Panc1 (cell line): ENCODE data around the gene TRMT61B. TPM values are rescaled to one million over a fixed set of nuclear protein-coding genes. Genes with fewer than 3 reads are reported as not detected.
A peak's percentile ranks its signal among the peaks of the same experiment; 100 is the strongest.

Experiments
- ATAC-seq: fragments of 200-7000 bp; cut with Tn5 transposase; 2 replicates; pipeline ENCODE4 v1.9.1; 2020; ENCODE audit warnings: mild to moderate bottlenecking, moderate library complexity
- BruUV-seq: library from RNA; stranded (reverse); fragments of 400-500 nt; replicated peaks from 2 replicates; lab custom pipeline; 2021; lab: Mats Ljungman, UMichigan
- CTCF ChIA-PET: fragments of 300-600 bp; sonication (Branson Sonifier 250); formaldehyde crosslinking; loops from one replicate; lab custom pipeline; 2022; ENCODE audit warnings: antibody characterized with exemption; lab: Charles Lee
- POLR2A ChIA-PET: fragments of 300-600 bp; sonication (Branson Sonifier 250); formaldehyde crosslinking; loops from one replicate; lab custom pipeline; 2022; ENCODE audit warnings: antibody characterized with exemption; lab: Charles Lee
- DNase-seq: peaks from one replicate; pipeline ENCODE4 v3.0.0-alpha.2; 2010; ENCODE audit warnings: low read depth, low spot score
- H3K27ac ChIP-seq: 2 replicates; pipeline ENCODE4 v1.5.1; 2011; ENCODE audit warnings: mild to moderate bottlenecking, low read length, inconsistent platforms
- H3K27me3 ChIP-seq: fragments of 200-500 bp; sonication (Bioruptor generic); 2 replicates; pipeline ENCODE4 v1.6.0; 2014; ENCODE audit warnings: low read length, inconsistent platforms; ENCODE audit not compliant: control insufficient read depth, insufficient read depth
- H3K36me3 ChIP-seq: fragments of 200-500 bp; sonication (Bioruptor generic); 2 replicates; pipeline ENCODE4 v1.5.1; 2014; ENCODE audit warnings: inconsistent platforms, mild to moderate bottlenecking, low read length, moderate library complexity; ENCODE audit not compliant: control insufficient read depth, insufficient read depth
- H3K4me1 ChIP-seq: 2 replicates; pipeline ENCODE4 v1.5.1; 2011; ENCODE audit warnings: inconsistent platforms, mild to moderate bottlenecking, low read length, moderate library complexity; ENCODE audit not compliant: control insufficient read depth, insufficient read depth
- H3K4me3 ChIP-seq, 2 experiments: 2 replicates each; pipeline ENCODE4 v1.5.1; 2011 to 2012; ENCODE audit warnings: low read depth in 2 of 2, low read length in 2 of 2, mild to moderate bottlenecking in 2 of 2, inconsistent platforms in 1 of 2, moderate library complexity in 1 of 2
- H3K9me3 ChIP-seq: fragments of 200-500 bp; sonication (Bioruptor generic); 2 replicates; pipeline ENCODE4 v1.5.1; 2014; ENCODE audit warnings: low read depth, mild to moderate bottlenecking, inconsistent platforms, low read length, moderate library complexity; ENCODE audit not compliant: control insufficient read depth, insufficient read depth
- POLR2AphosphoS5 ChIP-seq: IDR thresholded peaks from 2 replicates; pipeline ENCODE4 v1.6.1; 2012; ENCODE audit warnings: mild to moderate bottlenecking, low read depth, low read length, moderate library complexity
- SIN3A ChIP-seq: IDR thresholded peaks from 2 replicates; pipeline ENCODE4 v1.6.1; 2012; ENCODE audit warnings: low read depth, mild to moderate bottlenecking, low read length, moderate library complexity, borderline replicate concordance; ENCODE audit not compliant: insufficient read depth
- TCF7L2 ChIP-seq: IDR thresholded peaks from 2 replicates; pipeline ENCODE4 v1.6.1; 2011; ENCODE audit warnings: mild to moderate bottlenecking, low read depth, low read length, inconsistent platforms
- in situ Hi-C: cut with HindIII; loops from 2 replicates; pipeline ENCODE4 v1.10.0; 2016; ENCODE audit warnings: low sequenced_read_pairs, low pct_unique_long_range_greater_than_20kb
- intact Hi-C: fragments of 100-400 bp; cut with micrococcal nuclease; formaldehyde crosslinking; loops from one replicate; pipeline ENCODE4 v1.10.0; 2022; ENCODE audit not compliant: unreplicated experiment
- total RNA-seq: library from RNA; stranded (reverse); gene quantifications from one replicate; pipeline ENCODE4 v1.2.1, GENCODE V29; 2021; ENCODE audit not compliant: unreplicated experiment
- TF ChIP-seq, protein P1 (sequence below): fragments of 450-650 bp; IDR thresholded peaks from 2 replicates; pipeline ENCODE4 v1.5.1; 2017; ENCODE audit warnings: mild to moderate bottlenecking
- TF ChIP-seq, protein P2 (sequence below), 2 experiments: IDR thresholded peaks; 2 replicates each; pipeline ENCODE4 v1.6.1; 2011 to 2012; ENCODE audit warnings: low read depth in 2 of 2, control low read depth in 1 of 2, low read length in 1 of 2, mild to moderate bottlenecking in 1 of 2, moderate library complexity in 1 of 2; ENCODE audit not compliant: insufficient read depth in 1 of 2

Gene TRMT61B
- total RNA-seq, 1 experiment from 2014 or later = 14.3 TPM

DNA sequence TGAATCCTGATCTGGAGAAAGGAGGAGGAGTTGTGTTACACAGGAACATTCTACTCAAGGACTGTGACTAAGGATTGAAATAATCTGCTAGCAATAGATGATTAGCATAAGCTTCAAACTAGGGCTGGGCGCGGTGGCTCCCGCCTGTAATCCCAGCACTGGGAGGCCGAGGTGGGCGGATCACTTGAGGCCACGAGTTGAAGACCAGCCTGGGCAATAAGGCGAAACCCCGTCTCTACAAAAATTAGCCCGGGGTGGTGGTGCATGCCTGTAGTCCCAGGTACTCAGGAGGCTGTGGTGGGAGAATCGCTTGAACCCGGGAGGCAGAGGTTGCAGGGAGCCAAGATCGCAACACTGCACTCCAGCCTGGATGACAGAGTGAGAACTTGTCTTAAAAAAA, 1.5 kb downstream of the TRMT61B start:
- H3K36me3 ChIP-seq = peaks cover 7% of the 10 kb centered on the region; the same call in 1 of the 2 replicates
- H3K4me1 ChIP-seq = peaks cover 10% of the 10 kb centered on the region; the same call in 1 of the 2 replicates
- TF ChIP-seq TCF7L2 = no peak
- TF ChIP-seq POLR2AphosphoS5 = no peak
- no peak overlapping the region for H3K27ac ChIP-seq
- BruUV-seq = no TSS peak
- DNase-seq = no peak
- intact Hi-C loops (no loop called here), in situ Hi-C loops (no loop called here)
- peak overlapping the region; percentile 85 to 95 for H3K4me3 ChIP-seq
- no peaks in the 10 kb centered on the region for H3K27me3 ChIP-seq
- ChIA-PET POLR2A (no interaction called here), CTCF (no interaction called here)
- no peak for ATAC-seq
- H3K9me3 ChIP-seq = no peaks in the 10 kb centered on the region

DNA sequence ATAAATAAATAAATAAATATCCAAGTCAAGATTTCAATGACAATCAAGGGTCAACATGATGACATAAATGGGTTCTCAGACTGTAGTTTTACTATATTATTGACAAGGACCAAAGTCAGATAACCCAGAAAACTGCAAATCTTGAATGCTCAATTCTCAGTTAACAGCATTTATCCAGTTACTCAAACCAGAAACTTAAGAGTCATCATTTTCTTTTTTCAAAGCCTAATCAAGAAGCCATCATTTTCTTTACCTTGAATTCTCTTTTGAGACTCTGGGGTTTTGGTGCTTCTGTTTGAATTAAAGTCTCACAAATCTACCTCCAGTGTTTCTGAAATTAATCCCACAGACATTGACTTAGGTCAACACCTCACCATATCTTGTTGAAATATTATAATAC, 14.1 kb downstream of the TRMT61B start:
- TF ChIP-seq, protein P1, sequence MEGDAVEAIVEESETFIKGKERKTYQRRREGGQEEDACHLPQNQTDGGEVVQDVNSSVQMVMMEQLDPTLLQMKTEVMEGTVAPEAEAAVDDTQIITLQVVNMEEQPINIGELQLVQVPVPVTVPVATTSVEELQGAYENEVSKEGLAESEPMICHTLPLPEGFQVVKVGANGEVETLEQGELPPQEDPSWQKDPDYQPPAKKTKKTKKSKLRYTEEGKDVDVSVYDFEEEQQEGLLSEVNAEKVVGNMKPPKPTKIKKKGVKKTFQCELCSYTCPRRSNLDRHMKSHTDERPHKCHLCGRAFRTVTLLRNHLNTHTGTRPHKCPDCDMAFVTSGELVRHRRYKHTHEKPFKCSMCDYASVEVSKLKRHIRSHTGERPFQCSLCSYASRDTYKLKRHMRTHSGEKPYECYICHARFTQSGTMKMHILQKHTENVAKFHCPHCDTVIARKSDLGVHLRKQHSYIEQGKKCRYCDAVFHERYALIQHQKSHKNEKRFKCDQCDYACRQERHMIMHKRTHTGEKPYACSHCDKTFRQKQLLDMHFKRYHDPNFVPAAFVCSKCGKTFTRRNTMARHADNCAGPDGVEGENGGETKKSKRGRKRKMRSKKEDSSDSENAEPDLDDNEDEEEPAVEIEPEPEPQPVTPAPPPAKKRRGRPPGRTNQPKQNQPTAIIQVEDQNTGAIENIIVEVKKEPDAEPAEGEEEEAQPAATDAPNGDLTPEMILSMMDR = no peak
- TF ChIP-seq POLR2AphosphoS5 = no peak
- TF ChIP-seq, protein P2, sequence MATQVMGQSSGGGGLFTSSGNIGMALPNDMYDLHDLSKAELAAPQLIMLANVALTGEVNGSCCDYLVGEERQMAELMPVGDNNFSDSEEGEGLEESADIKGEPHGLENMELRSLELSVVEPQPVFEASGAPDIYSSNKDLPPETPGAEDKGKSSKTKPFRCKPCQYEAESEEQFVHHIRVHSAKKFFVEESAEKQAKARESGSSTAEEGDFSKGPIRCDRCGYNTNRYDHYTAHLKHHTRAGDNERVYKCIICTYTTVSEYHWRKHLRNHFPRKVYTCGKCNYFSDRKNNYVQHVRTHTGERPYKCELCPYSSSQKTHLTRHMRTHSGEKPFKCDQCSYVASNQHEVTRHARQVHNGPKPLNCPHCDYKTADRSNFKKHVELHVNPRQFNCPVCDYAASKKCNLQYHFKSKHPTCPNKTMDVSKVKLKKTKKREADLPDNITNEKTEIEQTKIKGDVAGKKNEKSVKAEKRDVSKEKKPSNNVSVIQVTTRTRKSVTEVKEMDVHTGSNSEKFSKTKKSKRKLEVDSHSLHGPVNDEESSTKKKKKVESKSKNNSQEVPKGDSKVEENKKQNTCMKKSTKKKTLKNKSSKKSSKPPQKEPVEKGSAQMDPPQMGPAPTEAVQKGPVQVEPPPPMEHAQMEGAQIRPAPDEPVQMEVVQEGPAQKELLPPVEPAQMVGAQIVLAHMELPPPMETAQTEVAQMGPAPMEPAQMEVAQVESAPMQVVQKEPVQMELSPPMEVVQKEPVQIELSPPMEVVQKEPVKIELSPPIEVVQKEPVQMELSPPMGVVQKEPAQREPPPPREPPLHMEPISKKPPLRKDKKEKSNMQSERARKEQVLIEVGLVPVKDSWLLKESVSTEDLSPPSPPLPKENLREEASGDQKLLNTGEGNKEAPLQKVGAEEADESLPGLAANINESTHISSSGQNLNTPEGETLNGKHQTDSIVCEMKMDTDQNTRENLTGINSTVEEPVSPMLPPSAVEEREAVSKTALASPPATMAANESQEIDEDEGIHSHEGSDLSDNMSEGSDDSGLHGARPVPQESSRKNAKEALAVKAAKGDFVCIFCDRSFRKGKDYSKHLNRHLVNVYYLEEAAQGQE (IDR thresholded peaks at IDR 0.05; ENCODE audit: insufficient read depth in 1 of 2, low read depth in 2 of 2, low read length in 1 of 2) = no peak
- TF ChIP-seq TCF7L2 = no peak
- no peak for TF ChIP-seq SIN3A
- Histone ChIP-seq H3K36me3 (no peaks in the 10 kb centered on the region), H3K4me3 (no peak overlapping the region), H3K27ac (no peak overlapping the region), H3K4me1 (no peaks in the 10 kb centered on the region), H3K9me3 (no peaks in the 10 kb centered on the region), H3K27me3 (no peaks in the 10 kb centered on the region)
- BruUV-seq = no TSS peak
- ChIA-PET CTCF (no interaction called here), POLR2A (no interaction called here)
- no peak for ATAC-seq
- intact Hi-C loops = no loop called here
- no peak for DNase-seq
- in situ Hi-C loops = no loop called here

DNA sequence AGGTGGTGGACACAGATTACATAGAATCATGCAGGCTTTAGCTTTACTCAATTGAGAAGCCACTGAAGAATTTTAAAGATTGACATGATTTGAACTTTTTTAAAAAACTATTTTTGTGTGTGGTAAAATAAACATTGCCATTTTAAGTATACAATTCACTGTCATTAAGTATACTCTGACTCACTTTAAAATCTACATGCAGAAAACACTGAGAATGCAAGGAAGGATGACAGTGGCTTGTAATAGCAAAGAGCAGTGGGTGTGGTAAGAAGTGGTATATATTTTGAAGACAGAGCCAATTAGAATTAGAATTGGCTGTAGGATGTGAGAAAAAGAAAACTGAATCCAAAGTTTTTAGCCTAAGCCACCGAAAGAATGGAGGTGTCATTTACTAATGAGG, 14.9 kb downstream of the TRMT61B start:
- intact Hi-C loops = no loop called here
- POLR2A ChIA-PET = no interaction called here
- Histone ChIP-seq H3K9me3 (no peaks in the 10 kb centered on the region), H3K36me3 (no peaks in the 10 kb centered on the region), H3K4me1 (no peaks in the 10 kb centered on the region), H3K4me3 (no peak overlapping the region), H3K27me3 (no peaks in the 10 kb centered on the region), H3K27ac (no peak overlapping the region)
- no peak for DNase-seq
- CTCF ChIA-PET = interaction anchor here (0.7 kb wide), 1 partner anchor 35 kb away, joined by 9 read pairs; no protein-coding TSS in a partner anchor
- no peak for TF ChIP-seq POLR2AphosphoS5
- TF ChIP-seq, protein P1 = no peak
- TF ChIP-seq, protein P2 (IDR thresholded peaks at IDR 0.05; ENCODE audit: insufficient read depth in 1 of 2, low read depth in 2 of 2, low read length in 1 of 2) = no peak
- no peak for TF ChIP-seq SIN3A
- TF ChIP-seq TCF7L2 = no peak
- no peak for ATAC-seq
- no TSS peak for BruUV-seq
- in situ Hi-C loops = no loop called here
